SK-N-SH (cell line): ENCODE results near the gene EFCAB6. TPM values are rescaled to one million over a fixed set of nuclear protein-coding genes. Genes with fewer than 3 reads are reported as not detected.
"Not testable (repeated sequence)": the region's sequence is repeated elsewhere in the genome, so short reads cannot be mapped to it uniquely, and the experiment has no call there.

Experiments
- CTCF ChIA-PET: fragments of 300-600, 350-600 bp; formaldehyde crosslinking; extraction: SDS; loops from one replicate; lab custom pipeline; 2021; lab: Yijun Ruan, JAX
- POLR2A ChIA-PET: fragments of 350-600 bp; sonication (Branson Sonifier 250); formaldehyde crosslinking; extraction: SDS; loops from one replicate; lab custom pipeline; 2020; ENCODE audit warnings: antibody characterized with exemption, inconsistent platforms; lab: Yijun Ruan, JAX
- DNase-seq: peaks from one replicate; pipeline ENCODE4 v3.0.0; 2012
- H2AFZ ChIP-seq: fragments of 200-600 bp; sonication (generic); 2 replicates; pipeline ENCODE4 v1.8.1; 2016; ENCODE audit warnings: antibody characterized with exemption, mild to moderate bottlenecking, low read depth
- H3F3A ChIP-seq: fragments of 200-600 bp; sonication (generic); replicated peaks from 2 replicates; pipeline ENCODE3; 2016; ENCODE audit warnings: antibody characterized with exemption, mild to moderate bottlenecking; ENCODE audit not compliant: insufficient read depth
- H3K27ac ChIP-seq, 2 experiments: fragments of 200-500 bp in 1 of 2; fragments of 200-600 bp in 1 of 2; sonication (Bioruptor generic) in 1 of 2; sonication (generic), shearing (Covaris generic) in 1 of 2; 2 replicates each; pipeline versions ENCODE4 v1.5.1 to v1.6.1; 2014 to 2016; ENCODE audit warnings: low read depth in 2 of 2, inconsistent platforms in 1 of 2, low read length in 1 of 2, mild to moderate bottlenecking in 1 of 2, mixed read lengths in 1 of 2
- H3K27me3 ChIP-seq: fragments of 200-600 bp; sonication (generic), shearing (Covaris generic); 2 replicates; pipeline ENCODE4 v1.6.1; 2016; ENCODE audit warnings: mixed run types; ENCODE audit not compliant: insufficient read depth
- H3K36me3 ChIP-seq, 2 experiments: fragments of 200-500 bp in 1 of 2; fragments of 200-600 bp in 1 of 2; sonication (Bioruptor generic) in 1 of 2; sonication (generic) in 1 of 2; replicated peaks in 1 of 2; 2 replicates each; pipeline versions ENCODE3 to v1.5.1; 2014 to 2016; ENCODE audit warnings: low read length in 1 of 2, mild to moderate bottlenecking in 1 of 2; ENCODE audit not compliant: insufficient read depth in 2 of 2, control insufficient read depth in 1 of 2
- H3K4me1 ChIP-seq, 2 experiments: fragments of 200-500 bp in 1 of 2; fragments of 200-600 bp in 1 of 2; sonication (Bioruptor generic) in 1 of 2; sonication (generic), shearing (Covaris generic) in 1 of 2; 2 replicates each; pipeline versions ENCODE4 v1.5.1 to v1.6.1; 2014 to 2016; ENCODE audit warnings: low read depth in 1 of 2, low read length in 1 of 2, mixed run types in 1 of 2; ENCODE audit not compliant: insufficient read depth in 2 of 2, control insufficient read depth in 1 of 2
- H3K4me2 ChIP-seq: fragments of 200-600 bp; sonication (generic), shearing (Covaris generic); 2 replicates; pipeline ENCODE4 v1.6.1; 2017; ENCODE audit warnings: mixed run types
- H3K4me3 ChIP-seq, 2 experiments: fragments of 200-500 bp in 1 of 2; fragments of 200-600 bp in 1 of 2; sonication (Bioruptor generic) in 1 of 2; sonication (generic), shearing (Covaris generic) in 1 of 2; 2 replicates each; pipeline versions ENCODE4 v1.5.1 to v1.8.1; 2014 to 2016; ENCODE audit warnings: low read depth in 2 of 2, inconsistent platforms in 1 of 2, low read length in 1 of 2, mild to moderate bottlenecking in 1 of 2, mixed read lengths in 1 of 2, moderate library complexity in 1 of 2
- H3K79me2 ChIP-seq: fragments of 200-600 bp; sonication (generic); 2 replicates; pipeline ENCODE4 v1.8.1; 2017; ENCODE audit warnings: mild to moderate bottlenecking; ENCODE audit not compliant: insufficient read depth
- H3K9ac ChIP-seq: fragments of 200-600 bp; sonication (generic); 2 replicates; pipeline ENCODE4 v1.6.1; 2017; ENCODE audit warnings: mixed run types
- H3K9me2 ChIP-seq: fragments of 200-600 bp; sonication (generic); 2 replicates; pipeline ENCODE4 v1.6.1; 2017; ENCODE audit warnings: mixed run types
- H3K9me3 ChIP-seq: fragments of 200-600 bp; sonication (generic); 2 replicates; pipeline ENCODE4 v1.6.1; 2017; ENCODE audit warnings: mixed run types, mild to moderate bottlenecking, moderate library complexity
- H4K20me1 ChIP-seq: fragments of 200-600 bp; sonication (generic); 2 replicates; pipeline ENCODE4 v1.6.1; 2017; ENCODE audit warnings: mild to moderate bottlenecking, mixed run types; ENCODE audit not compliant: insufficient read depth
- CHD2 ChIP-seq: fragments of 150-350 bp; IDR thresholded peaks from 2 replicates; pipeline ENCODE4 v1.6.1; 2018; ENCODE audit warnings: low read length; ENCODE audit not compliant: partially characterized antibody
- EP300 ChIP-seq, 2 experiments: IDR thresholded peaks; 2 replicates each; pipeline versions ENCODE4 v1.4.0 to v1.6.1; 2012; ENCODE audit warnings: borderline replicate concordance in 1 of 2, low read depth in 1 of 2, low read length in 1 of 2
- EZH2phosphoT487 ChIP-seq: fragments of 200-600 bp; sonication (generic); IDR thresholded peaks from 2 replicates; pipeline ENCODE4 v1.6.1; 2017; ENCODE audit warnings: low read depth, mixed run types, mild to moderate bottlenecking, antibody characterized with exemption, moderate library complexity, borderline replicate concordance
- FOSL2 ChIP-seq: IDR thresholded peaks from 2 replicates; pipeline ENCODE4 v1.4.0; 2012; ENCODE audit warnings: low read depth, mild to moderate bottlenecking, moderate library complexity, borderline replicate concordance
- FOXM1 ChIP-seq: IDR thresholded peaks from 2 replicates; pipeline ENCODE4 v1.4.0; 2012; ENCODE audit warnings: low read depth, mild to moderate bottlenecking
- GABPA ChIP-seq: IDR thresholded peaks from 2 replicates; pipeline ENCODE4 v1.4.0; 2012; ENCODE audit warnings: low read depth, mild to moderate bottlenecking
- GATA2 ChIP-seq: sonication (generic); formaldehyde crosslinking; IDR thresholded peaks from 2 replicates; pipeline ENCODE4 v1.5.0; 2020; ENCODE audit warnings: mild to moderate bottlenecking, missing genetic modification reagents
- JUND ChIP-seq: IDR thresholded peaks from 2 replicates; pipeline ENCODE4 v1.4.0; 2012
- MXI1 ChIP-seq: IDR thresholded peaks from 2 replicates; pipeline ENCODE4 v1.6.1; 2012; ENCODE audit warnings: mild to moderate bottlenecking, low read depth, low read length, improper control_type of control experiment
- NFIC ChIP-seq: IDR thresholded peaks from 2 replicates; pipeline ENCODE4 v1.4.0; 2012; ENCODE audit warnings: borderline replicate concordance
- NRF1 ChIP-seq: IDR thresholded peaks from 2 replicates; pipeline ENCODE4 v1.6.1; 2012; ENCODE audit warnings: low read depth, mild to moderate bottlenecking, low read length
- POLR2AphosphoS5 ChIP-seq: IDR thresholded peaks from 2 replicates; pipeline ENCODE4 v1.6.1; 2012; ENCODE audit warnings: low read depth, low read length
- RAD21 ChIP-seq: IDR thresholded peaks from 2 replicates; pipeline ENCODE4 v1.6.1; 2012; ENCODE audit warnings: mild to moderate bottlenecking, low read length
- RCOR1 ChIP-seq: fragments of 150-350 bp; IDR thresholded peaks from 2 replicates; pipeline ENCODE4 v1.6.1; 2017; ENCODE audit warnings: antibody characterized with exemption, low read length
- RFX5 ChIP-seq: IDR thresholded peaks from 2 replicates; pipeline ENCODE4 v1.6.1; 2012; ENCODE audit warnings: mild to moderate bottlenecking, improper control_type of control experiment, low read length
- RXRA ChIP-seq: IDR thresholded peaks from 2 replicates; pipeline ENCODE4 v1.4.0; 2012; ENCODE audit warnings: low read depth, mild to moderate bottlenecking, borderline replicate concordance
- SMC3 ChIP-seq: IDR thresholded peaks from 2 replicates; pipeline ENCODE4 v1.6.1; 2012; ENCODE audit warnings: low read depth, low read length, improper control_type of control experiment
- TEAD4 ChIP-seq: IDR thresholded peaks from 2 replicates; pipeline ENCODE4 v1.4.0; 2012; ENCODE audit warnings: mild to moderate bottlenecking, borderline replicate concordance; ENCODE audit not compliant: insufficient read depth
- YY1 ChIP-seq: IDR thresholded peaks from 2 replicates; pipeline ENCODE4 v1.4.0; 2012; ENCODE audit warnings: low read depth, mild to moderate bottlenecking
- WGBS: methylation state at CpG from one replicate; pipeline ENCODE4 v1.1.6; 2017; ENCODE audit warnings: low lambda C conversion rate; 5-methylcytosine and 5-hydroxymethylcytosine counted together
- polyA plus RNA-seq, 3 experiments: library from polyadenylated mRNA; depleted of rRNA; stranded (reverse); fragments of >200 nt; gene quantifications; 2 replicates each; pipeline ENCODE4 v1.2.3, GENCODE V29; 2012
- TF ChIP-seq, protein P1 (sequence below): fragments of 150-350 bp; IDR thresholded peaks from 2 replicates; pipeline ENCODE4 v1.6.1; 2017; ENCODE audit warnings: antibody characterized with exemption, low read length, low read depth, borderline replicate concordance
- TF ChIP-seq, protein P2 (sequence below): fragments of 200-600 bp; sonication (generic); IDR thresholded peaks from 2 replicates; pipeline ENCODE4 v1.6.1; 2017; ENCODE audit warnings: antibody characterized with exemption, mild to moderate bottlenecking, moderate library complexity

EFCAB6 gene
- polyA plus RNA-seq, 1 of the 3 experiments (the other 2 are of a cell fraction) = 0.46 TPM

DNA sequence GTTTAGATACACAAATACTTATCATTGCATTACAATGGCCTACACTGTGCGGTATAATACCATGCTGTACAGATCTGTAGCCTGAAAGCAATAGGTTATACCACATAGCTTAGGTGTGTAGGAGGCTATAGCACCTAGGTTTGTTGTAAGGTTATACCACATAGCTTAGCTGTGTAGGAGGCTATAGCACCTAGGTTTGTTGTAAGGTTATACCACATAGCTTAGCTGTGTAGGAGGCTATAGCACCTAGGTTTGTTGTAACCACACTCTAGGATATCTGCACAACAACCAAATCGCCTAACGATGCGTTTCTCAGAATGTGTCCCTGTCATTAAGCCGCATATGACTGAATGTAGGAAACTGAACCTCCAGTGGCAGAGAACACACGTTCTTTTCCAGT, 155.5 kb downstream of the EFCAB6 start:
- H3F3A ChIP-seq, DNase-seq, H3K36me3 ChIP-seq, H3K4me3 ChIP-seq, H2AFZ ChIP-seq, H4K20me1 ChIP-seq, H3K4me1 ChIP-seq, H3K9ac ChIP-seq, H3K79me2 ChIP-seq, CTCF ChIA-PET, H3K27me3 ChIP-seq, H3K27ac ChIP-seq, POLR2A ChIA-PET, H3K9me2 ChIP-seq, H3K9me3 ChIP-seq, H3K4me2 ChIP-seq: not testable (repeated sequence)
- WGBS = 91% methylated on average over 6 of the region's 6 CpGs

- DNase-seq = no peak
- WGBS = 93% methylated on average over 3 of the region's 4 CpGs
- no peaks in the 10 kb centered on the region for H3K79me2 ChIP-seq
Observed at GRCh38 chr22:43654271-43654670, 157.8 kb downstream of the EFCAB6 start.

DNA sequence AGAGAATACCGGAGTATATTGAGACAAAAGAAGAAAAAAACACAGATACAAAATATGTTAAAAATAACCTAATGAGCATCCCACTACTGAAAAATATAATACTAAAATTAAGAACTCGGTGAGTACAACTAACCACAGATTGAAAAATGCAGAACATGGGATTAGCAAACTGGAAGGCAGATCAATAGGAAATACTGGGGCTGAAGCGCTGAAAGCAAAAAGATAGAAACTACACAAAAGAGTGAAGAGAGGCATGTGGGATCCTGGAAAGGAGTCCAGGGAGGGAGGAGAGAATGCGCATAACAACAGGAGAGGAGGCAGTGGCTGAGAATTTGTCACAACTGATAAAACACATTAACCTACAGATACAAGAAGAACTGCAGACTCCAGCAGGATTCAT, 159.3 kb downstream of the EFCAB6 start:
- CTCF ChIA-PET = no interaction called here
- Histone ChIP-seq H4K20me1 (no peaks in the 10 kb centered on the region), H3K9ac (no peak overlapping the region), H3K36me3 (no peaks in the 10 kb centered on the region), H3K9me2 (no peaks in the 10 kb centered on the region), H2AFZ (no peak overlapping the region), H3K79me2 (no peaks in the 10 kb centered on the region), H3K4me2 (no peak overlapping the region), H3K27ac (no peak overlapping the region), H3K4me3 (no peak overlapping the region), H3K27me3 (no peaks in the 10 kb centered on the region), H3F3A (no peaks in the 10 kb centered on the region), H3K9me3 (no peaks in the 10 kb centered on the region), H3K4me1 (no peaks in the 10 kb centered on the region)
- DNase-seq = no peak
- POLR2A ChIA-PET = no interaction called here
- 80% methylated on average over 4 of the region's 4 CpGs for WGBS
- no peak for TF ChIP-seq RCOR1
- TF ChIP-seq EZH2phosphoT487 = no peak
- TF ChIP-seq RAD21 = no peak
- TF ChIP-seq MXI1 = no peak
- TF ChIP-seq POLR2AphosphoS5 = no peak
- TF ChIP-seq SMC3 = no peak
- TF ChIP-seq FOSL2 = no peak
- no peak for TF ChIP-seq CHD2
- TF ChIP-seq FOXM1 = no peak
- no peak for TF ChIP-seq EP300 (IDR thresholded peaks at IDR 0.05; ENCODE audit: borderline replicate concordance in 1 of 2, low read depth in 1 of 2, low read length in 1 of 2)
- TF ChIP-seq, protein P1, sequence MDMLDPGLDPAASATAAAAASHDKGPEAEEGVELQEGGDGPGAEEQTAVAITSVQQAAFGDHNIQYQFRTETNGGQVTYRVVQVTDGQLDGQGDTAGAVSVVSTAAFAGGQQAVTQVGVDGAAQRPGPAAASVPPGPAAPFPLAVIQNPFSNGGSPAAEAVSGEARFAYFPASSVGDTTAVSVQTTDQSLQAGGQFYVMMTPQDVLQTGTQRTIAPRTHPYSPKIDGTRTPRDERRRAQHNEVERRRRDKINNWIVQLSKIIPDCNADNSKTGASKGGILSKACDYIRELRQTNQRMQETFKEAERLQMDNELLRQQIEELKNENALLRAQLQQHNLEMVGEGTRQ = no peak
- no peak for TF ChIP-seq RFX5
- no peak for TF ChIP-seq JUND
- TF ChIP-seq GATA2 (CRISPR knock-in tag) = no peak
- no peak for TF ChIP-seq RXRA
- TF ChIP-seq GABPA = no peak

More at GRCh38 chr22:43654271-43654670, 157.8 kb downstream of the EFCAB6 start:
- no peak overlapping the region for H3K9ac ChIP-seq
- TF ChIP-seq YY1 (no peak), RXRA (no peak), GATA2 (CRISPR knock-in tag) (no peak), SMC3 (no peak), RCOR1 (no peak), GABPA (no peak), RFX5 (no peak), MXI1 (no peak), JUND (no peak), TEAD4 (no peak), RAD21 (no peak), NFIC (no peak), NRF1 (no peak)
- TF ChIP-seq, protein P2, sequence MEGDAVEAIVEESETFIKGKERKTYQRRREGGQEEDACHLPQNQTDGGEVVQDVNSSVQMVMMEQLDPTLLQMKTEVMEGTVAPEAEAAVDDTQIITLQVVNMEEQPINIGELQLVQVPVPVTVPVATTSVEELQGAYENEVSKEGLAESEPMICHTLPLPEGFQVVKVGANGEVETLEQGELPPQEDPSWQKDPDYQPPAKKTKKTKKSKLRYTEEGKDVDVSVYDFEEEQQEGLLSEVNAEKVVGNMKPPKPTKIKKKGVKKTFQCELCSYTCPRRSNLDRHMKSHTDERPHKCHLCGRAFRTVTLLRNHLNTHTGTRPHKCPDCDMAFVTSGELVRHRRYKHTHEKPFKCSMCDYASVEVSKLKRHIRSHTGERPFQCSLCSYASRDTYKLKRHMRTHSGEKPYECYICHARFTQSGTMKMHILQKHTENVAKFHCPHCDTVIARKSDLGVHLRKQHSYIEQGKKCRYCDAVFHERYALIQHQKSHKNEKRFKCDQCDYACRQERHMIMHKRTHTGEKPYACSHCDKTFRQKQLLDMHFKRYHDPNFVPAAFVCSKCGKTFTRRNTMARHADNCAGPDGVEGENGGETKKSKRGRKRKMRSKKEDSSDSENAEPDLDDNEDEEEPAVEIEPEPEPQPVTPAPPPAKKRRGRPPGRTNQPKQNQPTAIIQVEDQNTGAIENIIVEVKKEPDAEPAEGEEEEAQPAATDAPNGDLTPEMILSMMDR = no peak
- no peak overlapping the region for H3K27ac ChIP-seq
- no peaks in the 10 kb centered on the region for H3K27me3 ChIP-seq
- H3F3A ChIP-seq = no peaks in the 10 kb centered on the region
- ChIA-PET CTCF (no interaction called here), POLR2A (no interaction called here)
- H3K4me1 ChIP-seq = no peaks in the 10 kb centered on the region
- no peaks in the 10 kb centered on the region for H4K20me1 ChIP-seq
- H3K4me3 ChIP-seq = no peak overlapping the region
- no peak overlapping the region for H3K4me2 ChIP-seq
- no peaks in the 10 kb centered on the region for H3K36me3 ChIP-seq
- H2AFZ ChIP-seq = no peak overlapping the region
- no peaks in the 10 kb centered on the region for H3K9me3 ChIP-seq
- H3K9me2 ChIP-seq = no peaks in the 10 kb centered on the region
